ENCODE data around the gene XRCC1. TPM values are rescaled to one million over a fixed set of nuclear protein-coding genes. Genes with fewer than 3 reads are reported as not detected.

XRCC1 gene
- total RNA-seq, 1 experiment from 2014 or later, result 23.4 TPM

DNA sequence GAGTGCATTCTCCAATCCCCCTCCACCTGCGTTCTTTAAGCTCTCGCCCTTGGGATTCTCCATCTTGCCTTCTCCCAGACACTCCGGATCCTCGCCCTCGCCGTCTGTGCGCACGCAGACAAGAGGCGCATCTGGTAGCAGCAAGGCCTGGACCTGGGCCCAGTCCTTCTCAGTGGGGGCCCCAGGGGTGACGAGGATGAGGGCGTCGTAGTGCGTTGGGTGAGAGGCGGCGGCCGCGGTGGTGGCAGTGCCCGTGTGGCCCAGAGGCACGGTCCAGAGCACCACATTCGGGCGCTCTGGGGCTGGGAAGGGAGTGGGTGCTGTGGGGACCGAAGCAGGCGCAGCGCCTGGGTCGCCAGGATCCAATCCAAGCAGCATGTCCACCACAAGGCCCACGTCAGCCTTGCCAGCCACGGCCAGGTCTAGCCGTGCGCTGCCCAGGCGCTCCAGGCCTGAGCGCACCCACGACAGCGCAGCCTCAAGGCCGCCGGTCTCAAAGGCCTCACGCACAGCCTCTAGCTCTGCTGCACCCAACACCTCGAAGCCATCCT, 17.5 kb upstream of the XRCC1 start:
- BruUV-seq (replicated peaks), result no TSS peak
- CTCF ChIA-PET, result no interaction called here
- H3K27ac ChIP-seq (ENCODE audit: low read length), result no peak overlapping the region
- no peak for DNase-seq
- H3K27me3 ChIP-seq (ENCODE audit: low read length), result no peaks in the 10 kb centered on the region
- peaks cover 11% of the 10 kb centered on the region for H3K4me1 ChIP-seq (ENCODE audit: insufficient read depth, low read length)
- TF ChIP-seq EZH2phosphoT487 (IDR thresholded peaks at IDR 0.05; ENCODE audit: borderline replicate concordance, low read length) (no peak), CTCF (conservative IDR thresholded peaks at IDR 0.05; ENCODE audit: low read depth, low read length) (no peak), EZH2 (IDR thresholded peaks at IDR 0.05; ENCODE audit: low read length, unreplicated experiment) (no peak)
- peaks cover 32% of the 10 kb centered on the region for H3K79me2 ChIP-seq (ENCODE audit: low read length)
- no peaks in the 10 kb centered on the region for H3K36me3 ChIP-seq (ENCODE audit: low read depth, low read length)
- no peak overlapping the region for H3K4me2 ChIP-seq (ENCODE audit: low read length)
- H3K9me3 ChIP-seq (ENCODE audit: low read length), result no peaks in the 10 kb centered on the region
- H2AFZ ChIP-seq (ENCODE audit: low read length), result no peak overlapping the region
- no peaks in the 10 kb centered on the region for H3K9me2 ChIP-seq (replicated peaks; ENCODE audit: low read length)
- ATAC-seq, result no peak
- no peaks in the 10 kb centered on the region for H4K20me1 ChIP-seq (ENCODE audit: low read length)
- no peak overlapping the region for H3K9ac ChIP-seq (ENCODE audit: low read length)
- intact Hi-C loops (cut with micrococcal nuclease), result no loop called here
- no peak overlapping the region for H3K4me3 ChIP-seq (ENCODE audit: low read length)
- H3F3A ChIP-seq (ENCODE audit: low read length, unreplicated experiment), result no peaks in the 10 kb centered on the region
- POLR2A ChIA-PET (ENCODE audit: unreplicated experiment), result no interaction called here

DNA sequence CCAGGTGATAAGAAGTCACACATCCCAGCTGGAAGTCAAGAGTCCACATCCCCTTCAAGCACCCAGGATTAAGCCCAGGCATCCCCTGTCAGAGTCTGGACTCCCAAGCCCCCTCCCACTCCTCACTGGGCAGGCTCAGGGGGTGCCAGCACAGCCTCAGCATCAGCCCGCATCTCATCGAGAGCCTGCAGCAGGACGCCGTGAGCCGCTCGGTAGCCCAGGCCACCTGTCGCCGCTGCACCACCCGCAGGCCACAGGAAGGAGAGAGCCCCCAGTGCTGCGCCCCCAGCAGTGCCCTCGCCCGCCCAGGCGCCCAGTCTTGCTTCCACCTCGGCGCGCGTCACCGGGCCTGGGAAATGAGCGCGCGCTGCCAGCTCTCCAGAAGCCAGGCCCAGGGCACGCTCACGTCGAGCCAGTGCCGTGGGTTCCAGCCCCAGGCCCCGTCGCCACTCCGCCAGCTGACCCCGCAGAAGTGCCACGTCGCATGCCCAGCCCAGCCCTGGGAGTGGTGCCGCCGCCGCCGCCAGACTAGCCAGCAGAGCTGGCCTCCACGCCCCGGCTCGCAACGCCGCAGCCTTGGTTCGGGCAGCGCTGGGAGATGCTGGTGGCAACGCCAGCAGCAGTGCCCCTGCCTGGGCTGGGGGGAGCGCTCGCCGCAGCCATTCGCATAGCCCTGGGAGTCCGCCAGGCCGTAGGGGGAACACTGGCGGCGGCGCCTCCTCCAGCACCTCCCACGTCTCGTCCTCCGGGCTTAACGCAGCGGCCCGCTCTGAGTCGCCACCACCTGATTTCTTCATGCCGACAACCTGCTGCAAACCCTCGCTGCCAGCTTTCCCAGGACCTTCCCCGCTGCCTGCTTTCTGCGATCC, 16.8 kb upstream of the XRCC1 start:
- no peak for TF ChIP-seq EZH2phosphoT487 (IDR thresholded peaks at IDR 0.05; ENCODE audit: borderline replicate concordance, low read length)
- no peak for TF ChIP-seq EZH2 (IDR thresholded peaks at IDR 0.05; ENCODE audit: low read length, unreplicated experiment)
- TF ChIP-seq CTCF (conservative IDR thresholded peaks at IDR 0.05; ENCODE audit: low read depth, low read length), result no peak
- Histone ChIP-seq H3K4me2 (ENCODE audit: low read length) (no peak overlapping the region), H4K20me1 (ENCODE audit: low read length) (no peaks in the 10 kb centered on the region), H3K27ac (ENCODE audit: low read length) (no peak overlapping the region), H3K4me3 (ENCODE audit: low read length) (no peak overlapping the region), H3K9me2 (replicated peaks; ENCODE audit: low read length) (no peaks in the 10 kb centered on the region), H3K36me3 (ENCODE audit: low read depth, low read length) (no peaks in the 10 kb centered on the region), H3K9me3 (ENCODE audit: low read length) (no peaks in the 10 kb centered on the region), H3K4me1 (ENCODE audit: insufficient read depth, low read length) (0 out of 2 replicates have a peak, but pooled peaks cover 3% of the 10 kb centered on the region), H3F3A (ENCODE audit: low read length, unreplicated experiment) (no peaks in the 10 kb centered on the region), H2AFZ (ENCODE audit: low read length) (no peak overlapping the region), H3K9ac (ENCODE audit: low read length) (no peak overlapping the region), H3K79me2 (ENCODE audit: low read length) (peaks cover 25% of the 10 kb centered on the region), H3K27me3 (ENCODE audit: low read length) (no peaks in the 10 kb centered on the region)
- POLR2A ChIA-PET (ENCODE audit: unreplicated experiment), result no interaction called here
- BruUV-seq (replicated peaks), result no TSS peak
- DNase-seq (no peak), ATAC-seq (no peak)
- CTCF ChIA-PET, result no interaction called here
- intact Hi-C loops (cut with micrococcal nuclease), result no loop called here

- no TSS peak for BruUV-seq (replicated peaks)
- no peak overlapping the region for H2AFZ ChIP-seq (ENCODE audit: low read length)
- TF ChIP-seq CTCF (conservative IDR thresholded peaks at IDR 0.05; ENCODE audit: low read depth, low read length), result no peak
- TF ChIP-seq EZH2 (IDR thresholded peaks at IDR 0.05; ENCODE audit: low read length, unreplicated experiment), result no peak
- TF ChIP-seq EZH2phosphoT487 (IDR thresholded peaks at IDR 0.05; ENCODE audit: borderline replicate concordance, low read length), result no peak
- no peak overlapping the region for H3K9ac ChIP-seq (ENCODE audit: low read length)
- intact Hi-C loops (cut with micrococcal nuclease), result no loop called here
- H3K4me3 ChIP-seq (ENCODE audit: low read length), result no peak overlapping the region
- no peaks in the 10 kb centered on the region for H3K27me3 ChIP-seq (ENCODE audit: low read length)
- peaks cover 9% of the 10 kb centered on the region; the same call in 1 of the 2 replicates for H3K79me2 ChIP-seq (ENCODE audit: low read length)
- H3K9me2 ChIP-seq (replicated peaks; ENCODE audit: low read length), result no peaks in the 10 kb centered on the region
- DNase-seq, result no peak
- H3K9me3 ChIP-seq (ENCODE audit: low read length), result no peaks in the 10 kb centered on the region
- no peaks in the 10 kb centered on the region for H3F3A ChIP-seq (ENCODE audit: low read length, unreplicated experiment)
- H3K36me3 ChIP-seq (ENCODE audit: low read depth, low read length), result no peaks in the 10 kb centered on the region
- H3K4me2 ChIP-seq (ENCODE audit: low read length), result no peak overlapping the region
- ChIA-PET POLR2A (ENCODE audit: unreplicated experiment) (no interaction called here), CTCF (no interaction called here)
- no peak overlapping the region for H3K27ac ChIP-seq (ENCODE audit: low read length)
- ATAC-seq, result no peak
- no peaks in the 10 kb centered on the region for H3K4me1 ChIP-seq (ENCODE audit: insufficient read depth, low read length)
- H4K20me1 ChIP-seq (ENCODE audit: low read length), result no peaks in the 10 kb centered on the region
These were observed 14.4 kb upstream of the XRCC1 start for GRCh38 chr19:43589678-43590077.
